ENCODE results near the gene CLCN4.

Gene CLCN4

GRCh38 chrX:10239611-10240064, 82.9 kb downstream of the CLCN4 start:
- DNase-seq = no peak

- DNase-seq = no peak
Measured at GRCh38 chrX:10240918-10241317, 84.1 kb downstream of the CLCN4 start.

GRCh38 chrX:10242026-10242425, 85.3 kb downstream of the CLCN4 start:
- no peak for DNase-seq

GRCh38 chrX:10243106-10243505, 86.3 kb downstream of the CLCN4 start:
- DNase-seq = no peak

GRCh38 chrX:10244915-10245622, 88.3 kb downstream of the CLCN4 start:
- no peak for DNase-seq

- DNase-seq = no peak
Measured at GRCh38 chrX:10245886-10246285, 89.1 kb downstream of the CLCN4 start.

- no peak for DNase-seq
Measured at GRCh38 chrX:10246297-10246696, 89.5 kb downstream of the CLCN4 start.

- no peak for DNase-seq
Measured at GRCh38 chrX:10246846-10247245, 90.1 kb downstream of the CLCN4 start.

GRCh38 chrX:10254739-10255138, 98.0 kb downstream of the CLCN4 start:
- peak in 2 of 56 donors; percentile 1 to 17 for DNase-seq

GRCh38 chrX:10259716-10260115, 102.9 kb downstream of the CLCN4 start:
- DNase-seq = no peak

- no peak for DNase-seq
Measured at GRCh38 chrX:10265775-10266174, 109.0 kb downstream of the CLCN4 start.

GRCh38 chrX:10278716-10279115, 121.9 kb downstream of the CLCN4 start:
- peak in 4 of 56 donors; percentile 0 to 3 (median 0) for DNase-seq

GRCh38 chrX:10280071-10280470, 123.3 kb downstream of the CLCN4 start:
- no peak for DNase-seq

- DNase-seq = no peak
Measured at GRCh38 chrX:10282490-10282889, 125.7 kb downstream of the CLCN4 start.

GRCh38 chrX:10286195-10286594, 129.4 kb downstream of the CLCN4 start:
- no peak for DNase-seq

Data from nucleus accumbens (tissue), 56 donors.